Mammary epithelial cell (primary cell): Measurements from ENCODE around the gene MTTP.

Experiments
- EZH2 ChIP-seq: IDR thresholded peaks from 2 replicates; pipeline ENCODE4 v1.6.1; 2012; ENCODE audit warnings: low read length, inconsistent platforms, borderline replicate concordance
- TF ChIP-seq, protein P1 (sequence below), 2 donors: IDR thresholded peaks in 1 of 2; conservative IDR thresholded peaks in 1 of 2; 2 replicates each; pipeline ENCODE4 v1.5.1; 2011 to 2012; ENCODE audit warnings: inconsistent platforms in 2 of 2, low read length in 2 of 2, mild to moderate bottlenecking in 2 of 2, control low read depth in 1 of 2, low read depth in 1 of 2; ENCODE audit not compliant: insufficient read depth in 1 of 2; ENCODE audit errors: extremely low read depth in 1 of 2

DNA sequence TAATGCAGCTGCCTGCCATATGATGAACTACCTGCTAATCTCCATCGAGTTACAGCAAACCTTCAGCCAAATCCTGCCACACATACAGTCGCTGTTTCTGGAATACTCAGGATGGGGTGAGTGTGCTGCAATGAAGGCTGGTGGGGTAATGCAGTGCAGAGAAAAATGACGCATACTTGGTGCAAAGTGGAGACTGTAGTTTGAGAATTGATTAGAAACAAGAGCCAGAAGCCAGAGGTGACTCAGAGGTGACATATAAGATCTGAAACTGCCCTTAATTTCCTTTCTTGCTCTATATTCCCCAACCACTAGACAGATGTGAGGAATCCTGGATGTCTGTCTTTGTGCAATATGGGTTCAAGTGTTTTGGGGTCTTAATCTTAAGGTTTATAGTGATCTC is 61.0 kb downstream of the MTTP start:
- TF ChIP-seq, protein P1, sequence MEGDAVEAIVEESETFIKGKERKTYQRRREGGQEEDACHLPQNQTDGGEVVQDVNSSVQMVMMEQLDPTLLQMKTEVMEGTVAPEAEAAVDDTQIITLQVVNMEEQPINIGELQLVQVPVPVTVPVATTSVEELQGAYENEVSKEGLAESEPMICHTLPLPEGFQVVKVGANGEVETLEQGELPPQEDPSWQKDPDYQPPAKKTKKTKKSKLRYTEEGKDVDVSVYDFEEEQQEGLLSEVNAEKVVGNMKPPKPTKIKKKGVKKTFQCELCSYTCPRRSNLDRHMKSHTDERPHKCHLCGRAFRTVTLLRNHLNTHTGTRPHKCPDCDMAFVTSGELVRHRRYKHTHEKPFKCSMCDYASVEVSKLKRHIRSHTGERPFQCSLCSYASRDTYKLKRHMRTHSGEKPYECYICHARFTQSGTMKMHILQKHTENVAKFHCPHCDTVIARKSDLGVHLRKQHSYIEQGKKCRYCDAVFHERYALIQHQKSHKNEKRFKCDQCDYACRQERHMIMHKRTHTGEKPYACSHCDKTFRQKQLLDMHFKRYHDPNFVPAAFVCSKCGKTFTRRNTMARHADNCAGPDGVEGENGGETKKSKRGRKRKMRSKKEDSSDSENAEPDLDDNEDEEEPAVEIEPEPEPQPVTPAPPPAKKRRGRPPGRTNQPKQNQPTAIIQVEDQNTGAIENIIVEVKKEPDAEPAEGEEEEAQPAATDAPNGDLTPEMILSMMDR (conservative IDR thresholded peaks at IDR 0.05 in 1 of 2, IDR thresholded peaks at IDR 0.05 in 1 of 2; ENCODE audit: extremely low read depth in 1 of 2, insufficient read depth in 1 of 2, low read depth in 1 of 2, low read length in 2 of 2) = no peak
- no peak for TF ChIP-seq EZH2
